Vagina (tissue), 2 donors: ENCODE measurements around the gene ZBTB7C. TPM values are rescaled to one million over a fixed set of nuclear protein-coding genes. Genes with fewer than 3 reads are reported as not detected.

Experiments used
- DNase-seq, 2 donors: peaks; one replicate each; pipeline ENCODE4 v3.0.0-alpha.2; 2017; ENCODE audit errors: extremely low spot score in 2 of 2
- H3K27ac ChIP-seq: fragments of 200-600 bp; sonication (generic); one replicate; pipeline ENCODE4 v1.5.1; 2019
- H3K27me3 ChIP-seq: fragments of 200-600 bp; sonication (generic); one replicate; pipeline ENCODE4 v1.5.1; 2019
- H3K36me3 ChIP-seq, 2 donors: fragments of 200-600 bp; sonication (generic); one replicate each; pipeline ENCODE4 v1.5.1; 2017 to 2019
- H3K4me1 ChIP-seq: fragments of 200-600 bp; sonication (generic); one replicate; pipeline ENCODE4 v1.5.1; 2019
- H3K4me3 ChIP-seq, 2 donors: fragments of 200-600 bp; sonication (generic); 1 replicate in 1 of 2; 2 replicates in 1 of 2; pipeline ENCODE4 v1.5.1; 2016 to 2019
- H3K9me3 ChIP-seq: fragments of 200-600 bp; sonication (generic); one replicate; pipeline ENCODE4 v1.5.1; 2019
- CTCF ChIP-seq, 3 experiments: fragments of 450-650 bp in 2 of 3; fragments of 200-600 bp in 1 of 3; sonication (generic) in 1 of 3; IDR thresholded peaks; one replicate each; pipeline ENCODE4 v1.5.1; 2017 to 2019; ENCODE audit warnings: antibody characterized with exemption in 3 of 3, mild to moderate bottlenecking in 2 of 3, moderate library complexity in 2 of 3
- POLR2A ChIP-seq, 2 donors: fragments of 450-650 bp; IDR thresholded peaks; one replicate each; pipeline ENCODE4 v1.6.1; 2017; ENCODE audit warnings: antibody characterized with exemption in 2 of 2, mild to moderate bottlenecking in 2 of 2, moderate library complexity in 2 of 2
- POLR2AphosphoS5 ChIP-seq, 2 donors: sonication (generic); formaldehyde crosslinking; IDR thresholded peaks; one replicate each; pipeline ENCODE4 v1.9.0; 2017; ENCODE audit warnings: antibody characterized with exemption in 2 of 2, mild to moderate bottlenecking in 2 of 2, low read depth in 1 of 2; ENCODE audit not compliant: insufficient read depth in 1 of 2
- intact Hi-C: fragments of 100-400 bp; cut with DNase I; formaldehyde crosslinking; loops from one replicate; pipeline ENCODE4 v1.15.1; 2023
- total RNA-seq: library from RNA; depleted of rRNA; stranded (reverse); fragments of >200 nt; gene quantifications from one replicate; pipeline ENCODE4 v1.2.3, GENCODE V29; 2016

Gene ZBTB7C
- total RNA-seq, 1 donor from 2014 or later = 40.5 TPM

DNA sequence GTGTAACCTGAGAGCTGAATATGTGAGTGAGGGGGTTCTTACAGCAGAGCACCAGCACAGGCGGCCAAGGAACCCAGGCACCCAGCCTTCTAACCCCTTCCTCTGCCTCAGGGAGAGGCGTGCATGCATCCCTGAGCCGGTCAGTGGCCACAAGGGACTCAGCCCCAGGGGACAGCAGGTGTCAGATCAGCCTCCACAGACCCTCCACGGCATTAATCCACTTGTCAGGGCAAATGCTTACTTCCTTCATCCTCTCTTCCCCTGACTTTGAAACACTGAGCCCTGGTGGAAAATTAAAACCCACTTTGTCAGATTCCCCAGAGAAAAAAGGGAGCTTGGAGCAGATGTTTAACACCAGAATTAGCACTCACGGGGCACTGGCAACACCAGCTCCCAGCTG is 418.2 kb downstream of the ZBTB7C start:
- DNase-seq = peak in 1 of 2 donors; percentile 34
- TF ChIP-seq POLR2A (IDR thresholded peaks at IDR 0.05) (no peak), POLR2AphosphoS5 (IDR thresholded peaks at IDR 0.05; ENCODE audit: insufficient read depth in 1 of 2, low read depth in 1 of 2) (no peak), CTCF (IDR thresholded peaks at IDR 0.05) (no peak)
- Histone ChIP-seq H3K4me1 (no peaks in the 10 kb centered on the region), H3K27me3 (no peaks in the 10 kb centered on the region), H3K36me3 (no peaks in the 10 kb centered on the region), H3K27ac (no peak overlapping the region), H3K4me3 (no peak overlapping the region), H3K9me3 (no peaks in the 10 kb centered on the region)
- intact Hi-C loops = no loop called here

GRCh38 chr18:47987388-47987699 is 421.8 kb downstream of the ZBTB7C start:
- H3K36me3 ChIP-seq = no peaks in the 10 kb centered on the region
- intact Hi-C loops = no loop called here
- DNase-seq = no peak
- no peaks in the 10 kb centered on the region for H3K4me1 ChIP-seq
- H3K4me3 ChIP-seq = no peak overlapping the region
- H3K27me3 ChIP-seq = no peaks in the 10 kb centered on the region
- H3K27ac ChIP-seq = no peak overlapping the region
- H3K9me3 ChIP-seq = no peaks in the 10 kb centered on the region
- TF ChIP-seq POLR2AphosphoS5 (IDR thresholded peaks at IDR 0.05; ENCODE audit: insufficient read depth in 1 of 2, low read depth in 1 of 2) (no peak), CTCF (IDR thresholded peaks at IDR 0.05) (no peak), POLR2A (IDR thresholded peaks at IDR 0.05) (no peak)

DNA sequence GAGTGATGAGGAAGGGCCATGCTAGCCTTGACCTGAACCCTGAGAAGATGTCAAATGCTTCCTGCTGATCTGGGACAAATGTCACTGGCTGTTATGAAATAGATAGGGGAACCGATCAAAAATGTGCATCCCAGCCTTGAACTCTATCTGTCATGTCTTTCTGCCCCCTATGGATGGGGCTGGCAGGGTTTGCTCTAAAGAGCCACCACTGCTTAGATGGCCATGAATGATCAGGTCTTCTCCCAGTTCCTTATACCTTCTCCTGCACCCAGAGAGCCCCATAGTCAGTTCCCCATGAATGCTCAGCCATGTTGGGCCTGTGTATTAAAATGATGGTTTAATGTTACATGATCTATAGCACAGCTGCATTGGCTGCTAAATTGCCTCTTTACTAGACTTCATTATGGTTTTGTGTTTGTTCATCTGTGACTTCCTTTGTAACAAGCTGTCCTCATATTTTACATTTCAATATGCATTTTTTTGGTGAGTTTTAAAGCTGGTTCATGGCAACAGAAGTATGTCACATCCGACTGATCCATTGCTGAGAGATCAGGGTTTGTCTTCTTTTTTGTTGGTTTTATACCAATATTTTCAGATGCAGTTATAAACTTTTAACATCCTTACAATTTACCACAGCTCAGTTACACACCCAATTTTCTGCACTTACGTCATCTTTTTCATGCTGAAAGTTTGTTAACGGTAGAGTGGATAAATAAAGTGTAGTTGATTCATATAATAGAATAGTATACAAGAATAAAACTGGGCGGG is 422.4 kb downstream of the ZBTB7C start:
- Histone ChIP-seq H3K27ac (no peak overlapping the region), H3K4me3 (no peak overlapping the region), H3K9me3 (no peaks in the 10 kb centered on the region), H3K36me3 (no peaks in the 10 kb centered on the region), H3K27me3 (no peaks in the 10 kb centered on the region), H3K4me1 (no peaks in the 10 kb centered on the region)
- DNase-seq = no peak
- TF ChIP-seq POLR2AphosphoS5 (IDR thresholded peaks at IDR 0.05; ENCODE audit: insufficient read depth in 1 of 2, low read depth in 1 of 2) = no peak
- TF ChIP-seq CTCF (IDR thresholded peaks at IDR 0.05) = no peak
- no peak for TF ChIP-seq POLR2A (IDR thresholded peaks at IDR 0.05)
- intact Hi-C loops = no loop called here

- intact Hi-C loops = no loop called here
- TF ChIP-seq CTCF (IDR thresholded peaks at IDR 0.05) = no peak
- no peak for TF ChIP-seq POLR2AphosphoS5 (IDR thresholded peaks at IDR 0.05; ENCODE audit: insufficient read depth in 1 of 2, low read depth in 1 of 2)
- no peak for TF ChIP-seq POLR2A (IDR thresholded peaks at IDR 0.05)
- no peak for DNase-seq
- Histone ChIP-seq H3K36me3 (no peaks in the 10 kb centered on the region), H3K4me1 (no peaks in the 10 kb centered on the region), H3K27me3 (no peaks in the 10 kb centered on the region), H3K27ac (no peak overlapping the region), H3K4me3 (no peak overlapping the region), H3K9me3 (no peaks in the 10 kb centered on the region)
Observed at GRCh38 chr18:47985866-47986265, 423.3 kb downstream of the ZBTB7C start.

DNA sequence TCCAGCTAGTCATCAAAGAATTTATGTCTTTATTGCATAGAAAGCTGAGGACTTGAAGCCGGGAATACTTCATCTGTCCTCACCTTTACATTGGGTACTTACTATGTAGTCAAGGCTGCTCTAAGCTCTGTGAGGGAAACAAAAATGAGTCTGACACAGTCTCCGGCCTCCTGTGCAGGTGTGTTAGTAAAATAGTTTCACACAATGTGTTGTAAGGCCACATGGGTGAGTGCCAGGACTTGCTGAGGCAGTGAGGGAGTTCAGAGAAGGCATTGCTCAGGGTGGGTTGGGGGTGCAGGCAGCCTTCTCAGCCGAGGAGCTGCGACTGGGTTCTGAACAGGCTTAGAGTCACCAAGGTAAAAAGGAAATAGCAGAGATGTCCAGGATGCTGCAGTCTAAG is 424.2 kb downstream of the ZBTB7C start:
- no peak overlapping the region for H3K4me3 ChIP-seq
- H3K36me3 ChIP-seq = no peaks in the 10 kb centered on the region
- no peak for TF ChIP-seq POLR2A (IDR thresholded peaks at IDR 0.05)
- no peak for TF ChIP-seq POLR2AphosphoS5 (IDR thresholded peaks at IDR 0.05; ENCODE audit: insufficient read depth in 1 of 2, low read depth in 1 of 2)
- no peak for TF ChIP-seq CTCF (IDR thresholded peaks at IDR 0.05)
- H3K9me3 ChIP-seq = no peaks in the 10 kb centered on the region
- intact Hi-C loops = no loop called here
- DNase-seq = no peak
- H3K4me1 ChIP-seq = no peaks in the 10 kb centered on the region
- H3K27ac ChIP-seq = no peak overlapping the region
- H3K27me3 ChIP-seq = no peaks in the 10 kb centered on the region
